ENCODE measurements around the gene TSHZ2. TPM values are rescaled to one million over a fixed set of nuclear protein-coding genes. Genes with fewer than 3 reads are reported as not detected.

Gene TSHZ2
- total and polyA plus RNA-seq, 9 of the 15 experiments (the other 6 are each of a cell fraction or from before 2014, with no cell fraction given): 0.03 to 0.20 (median 0.05) TPM; not detected in 4

DNA sequence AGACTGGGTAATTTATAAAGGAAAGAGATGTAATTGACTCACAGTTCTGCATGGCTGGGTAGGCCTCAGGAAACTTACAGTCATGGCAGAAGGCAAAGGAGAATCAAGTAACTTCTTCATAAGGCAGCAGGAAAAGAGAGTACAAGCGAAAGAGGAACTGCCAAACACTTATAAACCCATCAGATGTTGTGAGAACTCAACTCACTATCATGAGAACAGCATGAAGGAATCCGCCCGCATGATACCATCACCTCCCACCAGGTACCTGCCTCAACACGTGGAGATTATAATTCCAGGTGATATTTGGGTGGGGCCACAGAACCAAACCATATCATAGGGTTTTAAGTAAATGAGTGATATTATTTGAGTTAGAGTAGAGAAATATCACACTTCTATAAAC lies 189.3 kb downstream of the TSHZ2 start (continued):
- TF ChIP-seq NCOA4 (IDR thresholded peaks at IDR 0.05; ENCODE audit: partially characterized antibody): no peak
- TF ChIP-seq CHD4 (IDR thresholded peaks at IDR 0.05; ENCODE audit: insufficient read depth, insufficient replicate concordance, low read depth, low read length, poor library complexity, severe bottlenecking): no peak
- TF ChIP-seq BRD4 (IDR thresholded peaks at IDR 0.05): 0 out of 2 replicates have a peak, but pooled peaks have one; percentile 19
- TF ChIP-seq ZNF436 (CRISPR knock-in tag; IDR thresholded peaks at IDR 0.05): no peak
- no peak for TF ChIP-seq ZSCAN32 (CRISPR knock-in tag; IDR thresholded peaks at IDR 0.05)
- TF ChIP-seq, protein P1, sequence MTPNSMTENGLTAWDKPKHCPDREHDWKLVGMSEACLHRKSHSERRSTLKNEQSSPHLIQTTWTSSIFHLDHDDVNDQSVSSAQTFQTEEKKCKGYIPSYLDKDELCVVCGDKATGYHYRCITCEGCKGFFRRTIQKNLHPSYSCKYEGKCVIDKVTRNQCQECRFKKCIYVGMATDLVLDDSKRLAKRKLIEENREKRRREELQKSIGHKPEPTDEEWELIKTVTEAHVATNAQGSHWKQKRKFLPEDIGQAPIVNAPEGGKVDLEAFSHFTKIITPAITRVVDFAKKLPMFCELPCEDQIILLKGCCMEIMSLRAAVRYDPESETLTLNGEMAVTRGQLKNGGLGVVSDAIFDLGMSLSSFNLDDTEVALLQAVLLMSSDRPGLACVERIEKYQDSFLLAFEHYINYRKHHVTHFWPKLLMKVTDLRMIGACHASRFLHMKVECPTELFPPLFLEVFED (CRISPR knock-in tag; conservative IDR thresholded peaks at IDR 0.05): no peak
- TF ChIP-seq, protein P2, sequence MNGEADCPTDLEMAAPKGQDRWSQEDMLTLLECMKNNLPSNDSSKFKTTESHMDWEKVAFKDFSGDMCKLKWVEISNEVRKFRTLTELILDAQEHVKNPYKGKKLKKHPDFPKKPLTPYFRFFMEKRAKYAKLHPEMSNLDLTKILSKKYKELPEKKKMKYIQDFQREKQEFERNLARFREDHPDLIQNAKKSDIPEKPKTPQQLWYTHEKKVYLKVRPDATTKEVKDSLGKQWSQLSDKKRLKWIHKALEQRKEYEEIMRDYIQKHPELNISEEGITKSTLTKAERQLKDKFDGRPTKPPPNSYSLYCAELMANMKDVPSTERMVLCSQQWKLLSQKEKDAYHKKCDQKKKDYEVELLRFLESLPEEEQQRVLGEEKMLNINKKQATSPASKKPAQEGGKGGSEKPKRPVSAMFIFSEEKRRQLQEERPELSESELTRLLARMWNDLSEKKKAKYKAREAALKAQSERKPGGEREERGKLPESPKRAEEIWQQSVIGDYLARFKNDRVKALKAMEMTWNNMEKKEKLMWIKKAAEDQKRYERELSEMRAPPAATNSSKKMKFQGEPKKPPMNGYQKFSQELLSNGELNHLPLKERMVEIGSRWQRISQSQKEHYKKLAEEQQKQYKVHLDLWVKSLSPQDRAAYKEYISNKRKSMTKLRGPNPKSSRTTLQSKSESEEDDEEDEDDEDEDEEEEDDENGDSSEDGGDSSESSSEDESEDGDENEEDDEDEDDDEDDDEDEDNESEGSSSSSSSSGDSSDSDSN (IDR thresholded peaks at IDR 0.05; ENCODE audit: borderline replicate concordance in 1 of 2, low read depth in 2 of 2, low read length in 2 of 2): no peak
- no peak for TF ChIP-seq NR1H2 (CRISPR knock-in tag; IDR thresholded peaks at IDR 0.05)
- TF ChIP-seq GABPB1 (CRISPR knock-in tag; IDR thresholded peaks at IDR 0.05): no peak
- no peak for TF ChIP-seq MAZ (CRISPR knock-in tag; conservative IDR thresholded peaks at IDR 0.05 in 1 of 2, IDR thresholded peaks at IDR 0.05 in 1 of 2)
- TF ChIP-seq JUND (IDR thresholded peaks at IDR 0.05; ENCODE audit: borderline replicate concordance, low read depth, low read length): no peak
- no peak for TF ChIP-seq JUND (tag; IDR thresholded peaks at IDR 0.05; ENCODE audit: borderline replicate concordance, low read depth, low read length)
- TF ChIP-seq ZNF764 (CRISPR knock-in tag; IDR thresholded peaks at IDR 0.05; ENCODE audit: low read depth): no peak
- no peak for TF ChIP-seq RCOR1 (IDR thresholded peaks at IDR 0.05; ENCODE audit: borderline replicate concordance in 1 of 2, low read depth in 2 of 2, low read length in 2 of 2)
- TF ChIP-seq, protein P3, sequence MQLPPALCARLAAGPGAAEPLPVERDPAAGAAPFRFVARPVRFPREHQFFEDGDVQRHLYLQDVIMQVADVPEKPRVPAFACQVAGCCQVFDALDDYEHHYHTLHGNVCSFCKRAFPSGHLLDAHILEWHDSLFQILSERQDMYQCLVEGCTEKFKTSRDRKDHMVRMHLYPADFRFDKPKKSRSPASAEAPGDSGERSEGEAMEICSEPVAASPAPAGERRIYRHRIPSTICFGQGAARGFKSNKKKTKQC (CRISPR knock-in tag; IDR thresholded peaks at IDR 0.05): no peak
- TF ChIP-seq MECOM (CRISPR knock-in tag; IDR thresholded peaks at IDR 0.05): no peak
- TF ChIP-seq DEAF1 (CRISPR knock-in tag; IDR thresholded peaks at IDR 0.05): no peak
- TF ChIP-seq, protein P4, sequence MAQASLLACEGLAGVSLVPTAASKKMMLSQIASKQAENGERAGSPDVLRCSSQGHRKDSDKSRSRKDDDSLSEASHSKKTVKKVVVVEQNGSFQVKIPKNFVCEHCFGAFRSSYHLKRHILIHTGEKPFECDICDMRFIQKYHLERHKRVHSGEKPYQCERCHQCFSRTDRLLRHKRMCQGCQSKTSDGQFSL (CRISPR knock-in tag; IDR thresholded peaks at IDR 0.05): no peak
- TF ChIP-seq, protein P4 (tag; IDR thresholded peaks at IDR 0.05): no peak
